HG02981 (cell line): ENCODE measurements around the gene SSTR3.
"Not testable (repeated sequence)": the region's sequence is repeated elsewhere in the genome, so short reads cannot be mapped to it uniquely, and the experiment has no call there.

Experiments
- ATAC-seq: cut with Tn5 transposase; IDR thresholded peaks from one replicate; pipeline ENCODE4 v1.9.1; 2021; ENCODE audit warnings: mild to moderate bottlenecking, moderate library complexity; ENCODE audit not compliant: unreplicated experiment

SSTR3 gene

DNA sequence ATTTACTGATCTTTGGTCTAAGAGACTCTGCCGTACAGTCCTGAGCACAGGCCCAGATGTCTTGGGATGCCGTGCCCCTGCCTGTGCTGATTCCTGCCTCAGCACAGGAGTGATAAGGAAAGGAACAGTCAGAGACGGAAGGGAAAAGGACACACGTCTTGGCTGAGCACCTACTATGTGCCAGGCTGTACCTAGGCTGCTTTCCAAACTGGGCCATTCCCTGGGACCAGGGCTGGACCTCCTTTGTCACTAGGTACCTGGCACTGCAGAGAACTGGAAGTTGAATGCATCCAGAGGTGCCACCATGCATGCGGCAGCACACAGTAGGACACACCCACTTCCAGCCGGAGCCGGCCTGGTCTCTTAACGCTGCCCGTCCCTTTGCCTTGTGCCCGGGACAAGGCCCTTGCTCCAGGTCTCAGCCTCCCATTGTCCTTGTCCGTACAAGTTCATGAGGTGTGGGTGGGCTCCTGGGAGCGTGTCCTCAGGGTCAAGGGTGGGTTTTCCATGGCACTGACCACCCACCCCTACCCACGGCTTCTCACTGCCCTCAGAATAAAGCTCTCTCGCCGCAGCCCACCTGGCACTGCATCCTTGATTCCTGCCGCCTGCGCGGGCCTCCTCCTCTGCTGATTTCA lies 1.1 kb upstream of the SSTR3 start:
- no peak for ATAC-seq

DNA sequence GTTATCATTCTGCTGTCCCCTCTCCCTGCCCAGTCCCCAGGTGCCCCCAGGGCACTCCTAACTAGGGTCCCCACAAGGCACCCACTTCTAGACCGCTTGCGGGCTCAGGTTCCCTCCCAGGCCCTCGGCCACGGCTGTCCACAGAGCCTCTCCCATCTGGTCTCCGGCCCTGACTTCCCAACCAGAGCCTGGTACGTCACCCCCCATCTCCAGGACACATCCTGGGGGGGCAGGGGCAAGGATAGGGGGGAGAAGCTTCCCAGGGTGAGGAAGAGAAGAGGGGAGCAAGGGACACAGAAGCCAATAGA lies 457 bp downstream of the SSTR3 start:
- no peak for ATAC-seq

DNA sequence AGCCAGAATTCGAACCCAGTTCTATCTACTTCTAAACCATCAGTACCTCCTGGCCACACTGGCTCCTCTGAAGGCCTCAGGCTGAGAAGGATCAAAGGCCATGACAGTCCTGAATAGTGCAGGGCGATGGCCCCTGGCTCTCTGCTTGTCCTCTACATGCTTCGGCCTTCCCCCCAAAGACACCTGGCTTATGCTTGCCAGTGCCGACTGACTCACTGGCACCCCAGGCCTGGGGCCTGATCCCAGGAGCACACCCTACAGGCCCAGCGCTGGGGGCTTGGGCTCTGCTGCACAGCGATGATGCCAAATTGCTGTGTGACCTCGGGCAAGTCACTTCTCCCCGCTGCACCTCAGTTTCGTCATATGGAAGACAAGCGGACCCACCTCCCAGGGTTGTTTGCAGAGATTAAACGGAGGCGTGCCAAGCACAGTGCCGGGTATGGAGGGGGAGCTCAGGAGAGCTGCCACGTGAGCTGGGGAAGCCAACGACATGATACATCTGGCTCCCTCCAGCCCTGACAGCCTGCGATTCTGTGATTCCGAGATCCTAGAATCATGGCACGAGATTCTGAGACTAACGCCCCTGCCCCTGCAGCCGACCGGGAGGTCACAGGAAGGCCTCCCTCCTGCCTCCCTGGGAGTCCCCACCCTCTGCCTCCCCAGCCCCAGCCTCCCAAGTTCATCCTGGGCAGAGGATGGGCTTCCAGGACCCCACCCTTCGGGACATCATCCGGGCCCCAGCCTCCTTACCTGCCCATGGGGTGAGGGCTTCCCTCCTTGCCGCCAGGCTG lies 1.0 kb downstream of the SSTR3 start:
- ATAC-seq = no peak

DNA sequence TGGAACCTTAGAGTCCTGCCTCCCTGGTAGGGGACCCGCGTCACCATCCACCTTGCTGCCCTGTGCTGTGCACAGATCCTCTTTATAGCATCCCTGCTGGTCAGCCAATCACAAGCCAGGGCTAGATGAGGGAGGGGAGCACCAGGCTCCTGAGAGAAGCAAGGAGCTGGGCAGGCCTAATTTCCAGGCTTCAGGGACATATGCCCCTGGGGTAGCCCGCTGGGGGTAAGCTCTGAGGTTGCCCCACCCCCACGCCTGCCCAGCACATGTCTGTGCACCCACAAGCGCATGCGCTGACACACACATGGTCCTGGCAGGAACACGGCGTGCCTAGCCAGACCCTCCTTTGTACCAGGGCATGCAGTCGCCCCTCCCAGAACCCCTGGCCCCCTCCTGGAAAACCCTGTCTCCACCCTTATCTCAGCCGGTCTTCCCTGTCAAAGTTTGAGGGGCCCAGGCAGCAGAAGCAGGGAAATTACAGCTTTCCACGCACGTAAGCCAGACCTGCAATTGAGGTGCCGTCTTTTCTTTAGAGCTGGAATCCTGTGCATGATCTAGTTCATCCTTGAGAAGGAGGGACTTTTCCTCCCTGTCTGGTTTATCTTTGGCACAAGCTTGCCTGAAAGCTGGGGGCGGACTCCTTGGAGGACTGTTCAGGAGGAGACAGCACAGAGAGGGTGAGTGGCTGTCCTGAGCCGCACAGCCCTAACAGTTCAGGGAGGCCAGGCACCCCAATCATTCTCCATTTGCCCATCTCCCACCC lies 2.1 kb downstream of the SSTR3 start:
- no peak for ATAC-seq

DNA sequence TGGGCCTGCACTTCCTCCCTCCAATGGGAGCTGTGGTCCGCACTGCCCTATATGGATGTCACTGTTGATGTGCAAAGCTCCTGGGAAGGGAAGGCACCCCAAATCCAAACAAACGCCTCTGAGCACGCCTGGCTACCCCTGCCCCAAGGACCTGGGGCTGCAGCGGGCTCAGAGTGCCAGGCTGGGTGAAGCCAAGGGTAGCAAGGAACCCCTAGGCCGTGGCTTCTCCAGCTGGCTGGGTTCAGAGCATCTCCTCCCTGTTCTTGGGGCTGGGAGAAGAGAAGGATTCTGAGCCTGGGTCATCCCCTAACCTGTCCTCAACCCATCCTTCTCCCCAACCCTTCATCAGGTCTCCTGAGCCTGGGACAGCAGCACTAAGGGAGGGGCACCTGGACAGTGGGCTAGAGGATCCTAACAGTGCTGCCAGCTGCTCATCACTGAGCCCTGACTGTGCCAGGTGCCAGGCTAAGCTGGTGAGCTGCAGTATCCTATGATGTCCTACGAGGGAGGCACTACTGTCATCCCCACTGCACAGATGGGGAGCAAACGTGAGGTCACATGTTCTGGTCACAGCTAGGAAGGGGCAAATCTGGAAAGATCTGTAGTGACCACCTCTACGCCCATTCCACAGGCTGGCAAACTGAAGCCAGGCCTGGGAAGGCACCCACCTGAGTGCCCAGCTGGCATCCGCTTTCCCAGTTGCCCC lies 3.0 kb downstream of the SSTR3 start:
- no peak for ATAC-seq

DNA sequence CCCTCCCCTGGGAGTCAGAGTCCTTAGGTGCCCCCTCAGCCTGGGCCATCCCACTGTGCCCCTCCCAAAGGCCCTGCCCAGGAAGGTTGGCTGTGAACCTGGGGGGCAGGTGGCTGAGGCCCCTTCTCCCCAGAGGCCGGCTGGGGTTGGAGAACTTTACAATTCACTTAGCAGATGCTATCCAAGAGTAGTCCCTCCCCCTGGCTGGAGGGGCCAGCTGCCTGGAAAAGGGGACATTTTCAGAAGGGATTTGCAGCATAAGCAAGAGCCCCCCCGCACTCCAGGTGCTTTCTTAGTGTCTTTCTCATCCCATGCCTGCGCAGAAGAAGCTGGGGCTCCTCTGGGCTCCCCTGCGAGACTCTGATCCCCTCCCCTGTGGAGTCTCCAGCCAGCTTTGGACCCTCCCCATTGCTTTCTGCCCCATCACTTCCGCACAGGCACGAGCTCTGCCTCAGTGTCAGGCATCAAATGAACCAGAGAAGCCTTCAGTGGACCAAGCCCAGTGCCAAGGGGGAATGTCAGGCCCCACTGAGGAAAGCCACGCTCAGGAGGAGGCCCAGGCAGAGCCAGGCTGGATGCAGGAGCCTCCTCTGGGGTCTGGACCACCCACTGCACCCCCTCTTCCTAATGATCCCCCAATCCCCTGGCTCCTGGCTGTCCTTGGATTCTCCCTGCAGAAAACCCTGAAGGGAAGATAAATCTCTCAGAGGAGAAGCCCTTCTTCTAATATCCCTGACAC lies 3.7 kb downstream of the SSTR3 start:
- ATAC-seq = no peak

DNA sequence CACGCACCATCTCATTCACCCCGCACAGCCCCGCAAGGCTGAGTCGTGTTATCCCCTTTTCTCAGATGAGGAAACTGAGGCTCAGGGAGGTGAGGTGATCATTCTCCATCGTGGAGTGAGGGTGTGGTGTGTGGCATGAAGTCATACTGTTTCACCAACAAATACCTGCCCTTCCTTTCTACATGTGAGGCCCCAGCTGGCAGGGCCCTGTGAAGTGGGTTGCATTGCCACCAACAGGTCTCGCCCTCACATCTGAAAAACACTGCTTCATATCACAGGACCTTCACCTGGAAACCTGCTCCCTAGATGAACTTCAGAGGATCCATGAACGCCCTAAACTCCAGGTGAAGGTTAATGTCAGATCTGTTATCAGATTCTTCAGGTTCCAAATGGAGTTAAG lies 4.3 kb downstream of the SSTR3 start:
- no peak for ATAC-seq

DNA sequence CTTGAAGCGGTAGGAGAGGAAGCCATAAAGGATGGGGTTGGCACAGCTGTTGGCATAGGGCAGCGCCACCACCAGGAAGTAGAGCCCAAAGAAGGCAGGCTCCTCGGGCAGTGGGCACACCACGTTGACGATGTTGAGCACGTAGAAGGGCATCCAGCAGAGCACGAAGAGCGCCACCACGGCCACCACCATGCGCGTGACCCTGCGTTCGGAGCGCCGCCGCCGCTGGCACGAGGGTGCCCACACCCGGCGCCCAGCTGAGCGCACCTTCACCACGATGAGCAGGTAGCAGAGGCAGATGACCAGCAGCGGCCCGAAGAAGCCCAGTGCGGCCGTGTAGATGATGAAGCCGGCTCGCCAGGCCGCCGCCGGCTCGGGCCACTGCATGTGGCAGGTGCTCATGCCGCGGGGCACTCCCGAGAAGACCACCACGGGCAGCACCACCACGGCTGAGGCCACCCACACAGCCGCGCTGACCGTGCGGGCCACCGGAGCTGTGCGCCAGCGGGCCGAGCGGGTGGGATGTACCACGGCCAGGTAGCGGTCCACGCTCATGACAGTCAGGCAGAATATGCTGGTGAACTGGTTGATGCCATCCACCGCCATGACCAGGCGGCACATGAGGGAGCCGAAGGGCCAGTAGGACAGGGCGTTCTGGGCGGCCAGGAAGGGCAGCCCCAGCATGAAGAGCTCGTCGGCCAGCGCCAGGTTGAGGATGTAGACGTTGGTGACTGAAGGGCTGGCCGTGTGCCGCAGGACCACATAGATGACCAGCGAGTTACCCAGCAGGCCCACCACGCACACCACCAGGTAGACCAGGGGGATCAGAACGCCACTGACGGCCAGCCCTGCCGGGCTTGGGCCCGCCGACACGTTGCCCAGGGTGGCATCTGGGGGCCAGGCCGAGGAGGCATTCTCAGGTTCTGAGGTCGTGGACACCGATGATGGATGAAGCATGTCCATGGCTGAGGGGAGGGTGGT lies 5.1 kb downstream of the SSTR3 start:
- ATAC-seq = no peak

DNA sequence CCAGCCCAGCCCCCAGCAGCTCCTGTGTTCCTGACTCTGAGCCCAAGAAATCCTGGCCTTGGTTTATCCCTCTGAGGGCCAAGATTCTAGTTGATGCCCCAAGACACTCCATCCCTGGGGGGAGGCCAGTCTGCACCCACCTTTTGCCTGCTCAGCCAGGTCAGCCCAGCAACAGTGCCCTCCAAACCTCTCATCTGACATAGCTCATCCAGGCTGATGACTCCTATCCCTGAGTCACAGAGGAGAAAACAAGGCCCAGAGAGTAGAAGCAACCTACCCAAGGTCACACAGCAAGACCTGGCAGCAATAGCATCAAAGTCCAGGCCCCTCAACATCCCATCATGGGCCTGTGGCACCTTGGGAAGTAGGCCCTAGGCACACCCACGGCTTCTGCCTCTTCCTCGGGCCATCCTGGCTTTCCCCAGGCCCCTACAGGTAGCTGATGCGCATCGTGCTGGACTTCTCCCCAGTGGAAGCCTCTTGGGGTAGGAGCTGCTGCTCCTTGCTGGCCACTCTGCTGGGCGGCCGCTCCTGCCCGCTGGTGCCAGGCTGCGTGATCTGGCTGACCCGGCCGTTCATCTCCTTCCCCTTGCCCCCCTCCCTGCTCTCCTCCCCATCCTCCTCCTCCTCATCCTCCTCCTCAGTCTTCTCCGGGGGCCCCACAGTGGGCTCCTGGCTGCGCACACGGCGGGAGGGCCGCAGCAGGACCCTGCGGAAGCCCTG lies 6.0 kb downstream of the SSTR3 start:
- ATAC-seq = no peak

DNA sequence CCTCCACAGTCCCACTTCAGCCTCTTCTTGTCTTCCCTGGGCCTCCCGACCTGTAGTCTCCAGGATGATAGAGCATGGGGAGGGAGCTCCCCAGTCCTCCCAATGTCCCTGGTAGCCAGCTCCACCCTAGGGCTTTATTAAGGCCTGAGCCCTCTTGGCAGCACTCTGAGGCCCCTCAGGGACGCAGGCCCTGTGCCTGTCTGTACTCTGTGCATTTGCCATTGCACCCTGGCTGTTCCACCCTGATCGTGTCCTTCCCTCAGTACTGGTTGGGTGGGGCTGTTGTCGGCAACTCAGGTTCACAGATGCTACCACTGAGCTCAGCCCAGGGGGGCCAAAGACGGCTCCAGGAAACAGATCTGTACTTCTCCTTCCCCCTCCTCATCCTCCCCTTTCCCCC lies 7.2 kb downstream of the SSTR3 start:
- ATAC-seq = no peak

DNA sequence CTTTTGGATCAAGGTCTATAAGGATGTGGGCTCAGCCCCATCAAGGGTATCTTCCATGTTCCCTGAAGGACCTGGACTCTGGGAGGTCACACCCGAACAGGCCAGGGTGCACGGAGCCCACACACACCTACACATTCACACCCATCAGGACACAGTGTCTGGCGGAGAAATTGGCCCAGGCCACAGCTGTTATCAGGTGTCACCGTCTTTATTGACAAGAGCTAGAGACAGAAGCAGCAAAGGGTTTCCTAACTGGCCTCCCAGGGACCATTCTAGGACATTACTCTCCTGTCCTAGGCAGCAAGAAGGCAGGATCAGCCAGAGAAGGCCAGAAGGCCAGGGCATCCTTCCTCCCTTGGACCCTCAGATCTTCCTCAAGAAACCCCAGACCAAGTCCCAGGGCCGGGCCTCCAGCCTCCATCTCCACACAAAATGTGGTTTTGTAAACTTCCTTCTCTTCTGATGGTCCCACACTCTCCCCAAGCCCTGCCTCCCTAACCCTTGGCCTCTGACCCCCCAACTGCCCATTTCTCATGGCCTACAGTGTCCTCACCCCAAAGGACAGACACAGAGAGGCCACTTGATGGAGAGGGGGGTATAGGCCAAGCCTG lies 8.1 kb downstream of the SSTR3 start:
- ATAC-seq = no peak

DNA sequence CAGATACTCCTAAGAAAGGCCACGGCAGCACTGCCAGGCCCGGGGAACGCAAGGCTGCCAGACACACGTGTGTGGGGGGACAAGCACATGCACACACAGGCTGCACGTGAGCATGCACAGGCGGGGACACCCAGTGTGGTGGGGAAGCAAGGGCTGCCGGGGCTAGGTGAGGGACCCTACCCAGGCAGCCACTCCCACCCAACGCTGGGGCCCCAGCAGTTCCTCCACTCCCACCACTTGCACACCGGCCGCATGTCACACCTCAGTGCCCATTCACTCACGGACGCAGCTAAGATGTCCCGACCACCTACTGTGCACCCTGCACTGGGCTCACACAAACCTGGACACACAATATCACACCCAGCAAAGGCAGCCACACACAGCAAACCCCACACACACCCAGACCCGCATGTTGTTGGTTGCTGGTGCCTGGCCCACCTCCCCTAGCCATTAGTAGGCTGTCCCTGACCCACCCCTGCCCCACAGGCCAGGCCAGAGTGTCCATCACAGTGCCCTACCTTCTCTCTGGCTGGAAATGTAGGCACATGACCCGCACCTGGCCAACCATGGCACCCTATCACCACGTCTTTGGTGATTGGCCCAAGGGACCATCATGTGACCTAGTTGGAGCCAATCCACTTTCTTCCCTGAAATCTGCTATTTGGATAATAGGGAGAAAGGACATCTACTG lies 8.8 kb downstream of the SSTR3 start:
- ATAC-seq = no peak

DNA sequence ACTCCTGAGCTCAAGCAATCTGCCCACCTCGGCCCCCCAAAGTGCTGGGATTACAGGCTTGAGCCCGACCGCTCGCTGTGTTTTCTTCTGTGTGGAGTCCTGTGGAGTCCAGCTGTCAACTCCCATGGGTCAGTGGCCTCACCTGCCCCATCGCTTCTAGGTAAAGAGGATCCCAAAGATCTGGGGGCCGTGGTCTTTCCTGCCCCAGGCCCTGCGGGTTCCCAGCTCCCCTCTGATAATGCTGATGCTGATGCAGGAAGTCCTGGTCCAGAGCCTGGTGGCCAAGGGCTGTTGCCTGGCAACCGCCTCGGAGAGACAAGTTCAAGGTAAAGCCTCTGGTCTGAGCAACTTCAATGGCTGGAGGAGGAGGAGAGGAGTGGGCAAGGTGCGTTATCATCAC lies 9.6 kb downstream of the SSTR3 start:
- no peak for ATAC-seq

DNA sequence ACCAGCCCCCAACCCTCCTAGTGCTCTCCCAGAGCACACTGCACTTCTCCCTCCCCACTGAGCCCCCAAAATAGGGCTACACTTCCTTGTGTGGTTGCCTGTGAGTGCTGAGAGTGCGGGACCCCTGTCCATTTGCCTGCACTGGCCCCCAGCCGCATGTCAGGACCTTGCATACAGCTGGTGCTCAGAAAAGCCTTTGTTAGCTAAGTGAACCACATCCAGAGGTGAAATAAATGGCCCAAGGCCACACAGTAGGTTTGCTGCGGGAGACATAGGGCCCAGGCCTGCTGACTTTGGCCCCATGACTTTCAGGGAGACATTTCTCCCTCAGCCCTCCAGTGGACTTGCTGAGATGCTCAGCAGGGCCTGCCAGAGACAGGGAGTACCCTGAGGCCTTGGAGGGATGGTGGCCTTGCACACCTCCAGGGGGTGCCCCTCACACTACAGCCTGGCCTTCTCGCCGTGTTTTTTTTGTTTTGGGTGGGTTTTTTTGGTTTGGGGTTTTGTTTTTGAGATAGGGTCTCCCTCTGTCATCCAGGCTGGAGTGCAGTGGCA lies 10.2 kb downstream of the SSTR3 start:
- no peak for ATAC-seq

DNA sequence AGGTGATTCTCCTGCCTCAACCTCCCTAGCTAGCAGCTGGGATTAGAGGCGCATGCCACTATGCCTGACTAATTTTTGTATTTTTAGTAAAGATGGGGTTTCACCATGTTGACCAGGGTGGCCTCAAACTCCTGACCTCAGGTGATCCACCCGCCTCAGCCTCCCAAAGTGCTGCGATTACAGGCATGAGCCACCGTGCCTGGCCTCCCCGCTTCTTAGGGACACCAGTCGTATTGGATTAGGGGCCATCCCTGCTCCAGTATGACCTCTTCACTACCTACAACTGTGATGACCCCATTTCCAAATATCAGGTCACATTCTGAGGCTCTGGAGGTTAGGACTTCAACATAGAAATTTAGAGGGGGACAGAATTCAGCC lies 10.8 kb downstream of the SSTR3 start:
- not testable (repeated sequence) for ATAC-seq

DNA sequence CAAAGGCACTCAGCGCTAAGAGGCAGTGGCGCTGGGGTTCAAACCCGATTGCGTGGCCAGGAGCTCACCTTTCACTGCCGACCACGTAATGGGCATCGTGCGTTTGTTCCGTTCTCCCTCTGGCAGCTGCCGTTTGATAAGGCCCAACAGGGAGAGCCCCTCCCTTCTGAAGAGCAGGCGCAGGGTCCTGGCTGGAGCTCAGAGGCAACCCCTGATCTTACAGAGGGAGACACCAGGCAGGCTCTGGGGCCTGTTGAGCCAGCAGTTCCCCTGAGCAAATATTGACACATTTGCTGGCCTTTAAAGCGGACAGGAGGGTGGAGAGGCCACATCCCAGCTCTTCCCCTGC lies 12.5 kb downstream of the SSTR3 start:
- no peak for ATAC-seq

DNA sequence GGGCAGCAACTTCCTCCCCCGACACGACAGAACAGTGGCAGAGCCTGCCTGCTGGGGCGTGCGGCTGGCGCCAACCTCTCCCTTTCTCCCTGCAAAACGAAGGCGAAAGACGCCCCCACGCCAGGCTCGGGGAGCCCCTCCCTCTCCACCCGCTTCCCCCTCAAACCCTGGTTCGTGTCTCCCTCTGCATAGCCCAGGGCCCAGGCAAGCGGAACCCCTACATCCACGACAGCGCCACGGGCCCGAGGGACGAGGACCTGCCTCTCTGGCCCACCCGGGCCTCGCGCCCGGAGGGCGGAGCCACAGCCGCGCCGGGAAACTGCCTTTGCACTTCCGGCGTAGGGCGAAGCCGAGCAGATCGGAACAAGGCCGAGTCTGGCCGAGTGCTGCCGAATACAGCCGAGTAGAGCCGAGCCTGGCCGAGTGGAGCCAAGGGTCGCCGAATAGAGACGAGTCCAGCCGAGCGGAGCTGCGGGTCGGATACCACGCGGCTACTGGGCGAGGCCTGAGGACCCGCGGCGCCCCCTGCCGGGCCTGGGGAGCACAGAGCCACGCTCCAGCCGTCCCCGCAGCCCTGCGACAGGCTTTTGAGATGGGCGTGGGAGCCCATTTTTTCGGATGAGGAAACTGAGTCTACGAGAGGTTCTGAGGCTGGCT lies 13.0 kb downstream of the SSTR3 start:
- ATAC-seq = peak; percentile 89
